Testis (tissue), 2 donors: ENCODE data around the gene GFOD1.

Experiments
- POLR2A ChIP-seq: fragments of 450-650 bp; IDR thresholded peaks from one replicate; pipeline ENCODE4 v1.6.1; 2017; ENCODE audit warnings: antibody characterized with exemption, mild to moderate bottlenecking, moderate library complexity
- TF ChIP-seq, protein P1 (sequence below), 3 experiments: fragments of 450-650 bp in 2 of 3; fragments of 200-600 bp in 1 of 3; sonication (generic) in 1 of 3; IDR thresholded peaks; one replicate each; pipeline ENCODE4 v1.5.1; 2016 to 2019; ENCODE audit warnings: antibody characterized with exemption in 3 of 3, mild to moderate bottlenecking in 2 of 3, moderate library complexity in 1 of 3

DNA sequence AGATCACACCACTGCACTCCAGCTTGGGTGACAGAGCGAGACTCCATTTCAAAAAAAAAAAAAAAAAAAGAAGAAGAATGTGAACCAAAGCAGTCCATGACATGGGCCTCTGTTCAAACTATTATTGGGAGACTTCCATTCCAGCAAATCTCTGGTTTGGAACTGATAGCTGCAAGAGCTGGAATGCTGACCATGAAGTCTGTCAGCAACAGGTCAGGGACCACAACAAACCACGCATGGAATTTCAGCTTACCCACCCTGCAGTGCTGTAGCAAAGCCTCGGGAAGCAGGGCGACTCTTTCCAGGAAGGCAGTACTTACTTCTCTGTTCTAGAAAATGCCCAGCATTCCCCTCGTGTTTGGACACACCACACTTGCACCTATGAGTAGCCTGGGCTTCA is 125.0 kb downstream of the GFOD1 start:
- TF ChIP-seq, protein P1, sequence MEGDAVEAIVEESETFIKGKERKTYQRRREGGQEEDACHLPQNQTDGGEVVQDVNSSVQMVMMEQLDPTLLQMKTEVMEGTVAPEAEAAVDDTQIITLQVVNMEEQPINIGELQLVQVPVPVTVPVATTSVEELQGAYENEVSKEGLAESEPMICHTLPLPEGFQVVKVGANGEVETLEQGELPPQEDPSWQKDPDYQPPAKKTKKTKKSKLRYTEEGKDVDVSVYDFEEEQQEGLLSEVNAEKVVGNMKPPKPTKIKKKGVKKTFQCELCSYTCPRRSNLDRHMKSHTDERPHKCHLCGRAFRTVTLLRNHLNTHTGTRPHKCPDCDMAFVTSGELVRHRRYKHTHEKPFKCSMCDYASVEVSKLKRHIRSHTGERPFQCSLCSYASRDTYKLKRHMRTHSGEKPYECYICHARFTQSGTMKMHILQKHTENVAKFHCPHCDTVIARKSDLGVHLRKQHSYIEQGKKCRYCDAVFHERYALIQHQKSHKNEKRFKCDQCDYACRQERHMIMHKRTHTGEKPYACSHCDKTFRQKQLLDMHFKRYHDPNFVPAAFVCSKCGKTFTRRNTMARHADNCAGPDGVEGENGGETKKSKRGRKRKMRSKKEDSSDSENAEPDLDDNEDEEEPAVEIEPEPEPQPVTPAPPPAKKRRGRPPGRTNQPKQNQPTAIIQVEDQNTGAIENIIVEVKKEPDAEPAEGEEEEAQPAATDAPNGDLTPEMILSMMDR (IDR thresholded peaks at IDR 0.05), result no peak
- no peak for TF ChIP-seq POLR2A
